Left ventricle myocardium superior (tissue), 1 donor: Measurements from ENCODE around the gene SYNM. TPM values are rescaled to one million over a fixed set of nuclear protein-coding genes. Genes with fewer than 3 reads are reported as not detected.

Experiments used
- ATAC-seq: fragments of 200-7000 bp; cut with Tn5 transposase; one replicate; pipeline ENCODE4 v1.9.1; 2020; ENCODE audit warnings: mild to moderate bottlenecking, moderate library complexity
- DNase-seq: peaks from one replicate; pipeline ENCODE4 v3.0.0-alpha.2; 2020
- intact Hi-C: fragments of 100-400 bp; cut with micrococcal nuclease; formaldehyde crosslinking; loops from one replicate; pipeline ENCODE4 v1.11.0; 2022
- total RNA-seq: library from RNA; stranded (reverse); fragmentation: NEBNext Ultra II Directional; extraction: Animal tissue kit (Norgen Biotek cat#: 25700); gene quantifications from one replicate; pipeline ENCODE4 v1.2.1, GENCODE V29; 2021
- donor health status: DM: no; HTN: yes; CAD: no; lungs with severe emphysema.

Gene SYNM
- total RNA-seq, 1 donor from 2014 or later: 329 TPM

- ATAC-seq (no peak), DNase-seq (no peak)
- intact Hi-C loops: no loop called here
Observed at GRCh38 chr15:99132634-99133287, 27.9 kb downstream of the SYNM start.

DNA sequence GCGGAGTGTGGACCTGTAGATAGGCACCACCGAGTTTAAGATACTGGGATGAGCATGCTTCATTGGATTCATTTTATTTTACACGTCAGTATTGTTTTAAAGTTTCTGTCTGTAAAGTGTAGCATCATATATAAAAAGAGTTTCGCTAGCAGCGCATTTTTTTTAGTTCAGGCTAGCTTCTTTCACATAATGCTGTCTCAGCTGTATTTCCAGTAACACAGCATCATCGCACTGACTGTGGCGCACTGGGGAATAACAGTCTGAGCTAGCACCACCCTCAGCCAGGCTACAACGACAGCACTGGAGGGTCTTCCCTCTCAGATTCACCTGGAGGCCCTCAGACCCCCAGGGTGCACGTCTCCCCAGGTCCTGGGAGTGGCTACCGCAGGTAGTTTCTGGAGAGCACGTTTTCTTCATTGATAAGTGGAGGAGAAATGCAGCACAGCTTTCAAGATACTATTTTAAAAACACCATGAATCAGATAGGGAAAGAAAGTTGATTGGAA is 29.5 kb downstream of the SYNM start:
- DNase-seq: no peak
- ATAC-seq: no peak
- intact Hi-C loops: no loop called here

GRCh38 chr15:99135194-99135593 is 30.3 kb downstream of the SYNM start:
- DNase-seq (no peak), ATAC-seq (peak; percentile 61)
- intact Hi-C loops: no loop called here

GRCh38 chr15:99137111-99137546 is 32.2 kb downstream of the SYNM start:
- intact Hi-C loops: no loop called here
- no peak for ATAC-seq
- no peak for DNase-seq

- ATAC-seq (no peak), DNase-seq (no peak)
- intact Hi-C loops: no loop called here
Observed at GRCh38 chr15:99137877-99138276, 33.0 kb downstream of the SYNM start.

GRCh38 chr15:99138491-99138982 is 33.7 kb downstream of the SYNM start:
- no peak for ATAC-seq
- intact Hi-C loops: no loop called here
- no peak for DNase-seq

DNA sequence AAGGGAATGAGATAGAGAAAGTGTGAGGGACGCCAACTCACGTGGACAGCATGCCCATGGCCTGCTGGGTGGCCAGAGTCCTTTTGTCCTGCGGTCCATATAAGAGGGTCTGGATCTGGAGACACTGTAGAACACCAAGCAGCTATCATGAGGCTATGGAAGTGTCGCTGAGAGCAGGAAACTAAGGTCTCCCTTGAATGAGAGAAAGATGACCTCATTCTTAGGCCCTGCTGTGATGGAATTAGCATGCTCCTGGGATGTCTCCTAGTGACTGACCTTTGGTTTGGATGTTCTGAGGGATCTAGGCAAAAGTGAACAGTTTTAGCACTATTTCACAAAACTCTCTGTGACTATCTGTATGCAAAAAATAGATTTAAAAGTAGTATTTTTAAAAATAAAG is 34.4 kb downstream of the SYNM start:
- intact Hi-C loops: no loop called here
- ATAC-seq (peak; percentile 8), DNase-seq (no peak)

DNA sequence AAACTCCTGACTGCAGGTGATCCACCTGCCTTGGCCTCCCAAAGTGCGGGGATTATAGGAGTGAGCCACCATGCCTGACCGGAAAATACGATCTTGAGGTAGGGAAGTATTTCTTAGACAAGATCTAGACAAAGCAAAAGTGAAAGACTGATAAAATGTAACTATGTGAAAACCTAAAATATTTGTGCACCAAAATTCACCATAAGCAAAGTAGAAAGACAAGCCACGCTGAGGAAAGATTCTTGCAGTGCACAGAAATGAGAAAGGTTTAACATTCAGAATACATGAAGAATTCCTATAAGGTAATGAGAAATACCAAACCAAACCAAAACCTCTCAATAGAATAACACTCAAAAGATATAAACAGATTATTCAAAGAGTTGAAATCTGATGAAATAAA is 35.7 kb downstream of the SYNM start:
- intact Hi-C loops: no loop called here
- DNase-seq (no peak), ATAC-seq (no peak)

- intact Hi-C loops: no loop called here
- DNase-seq (no peak), ATAC-seq (no peak)
Observed at GRCh38 chr15:99141943-99142342, 37.1 kb downstream of the SYNM start.

- ATAC-seq: no peak
- intact Hi-C loops: no loop called here
- DNase-seq: no peak
Observed at GRCh38 chr15:99142562-99142961, 37.7 kb downstream of the SYNM start.

- DNase-seq: no peak
- ATAC-seq: no peak
- intact Hi-C loops: no loop called here
Observed at GRCh38 chr15:99143242-99143641, 38.4 kb downstream of the SYNM start.

DNA sequence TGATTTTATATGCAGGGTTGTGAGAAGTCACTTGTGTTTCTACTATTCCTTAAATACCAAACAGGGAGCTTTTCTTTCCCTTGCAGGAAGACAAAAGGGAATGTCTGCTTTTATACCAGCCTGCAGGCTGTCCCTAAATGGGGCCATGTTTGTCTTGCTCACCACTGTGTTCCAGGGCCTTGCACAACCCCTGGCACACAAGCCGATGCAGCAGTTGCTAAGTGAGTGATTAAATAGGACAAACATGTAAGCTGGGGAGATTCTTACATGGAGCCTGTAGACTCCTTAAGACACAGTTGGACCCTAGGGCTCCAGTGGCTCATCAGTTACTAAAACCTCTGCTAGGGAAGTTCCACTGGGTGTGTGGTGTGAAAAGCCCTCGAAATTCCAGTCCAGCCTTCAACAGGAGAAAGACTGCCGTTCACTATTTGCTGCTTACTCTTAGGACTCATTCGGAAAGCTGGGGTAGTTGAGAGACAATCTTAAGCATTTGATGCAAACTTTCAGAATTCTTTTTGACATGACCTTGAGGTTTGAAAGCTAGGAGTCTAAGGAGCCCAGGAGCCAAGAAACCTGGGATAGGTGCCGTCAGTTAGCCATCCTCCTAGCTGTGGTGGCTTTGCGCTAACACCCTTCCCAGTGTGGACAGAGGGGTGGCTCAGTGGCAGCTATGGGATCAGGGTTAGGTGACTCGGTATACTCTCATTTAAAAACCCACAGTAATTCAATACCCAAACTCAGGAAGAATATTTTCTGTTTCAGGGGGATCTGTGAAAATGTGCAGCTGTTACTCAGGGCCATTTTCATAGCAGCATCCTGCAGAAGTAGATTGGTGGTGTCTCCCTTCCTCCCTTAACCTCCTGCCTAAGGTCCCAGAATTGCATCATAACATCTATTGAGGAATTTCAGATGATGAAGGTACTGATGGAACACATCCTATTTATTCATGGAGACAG is 39.1 kb downstream of the SYNM start:
- intact Hi-C loops: no loop called here

DNA sequence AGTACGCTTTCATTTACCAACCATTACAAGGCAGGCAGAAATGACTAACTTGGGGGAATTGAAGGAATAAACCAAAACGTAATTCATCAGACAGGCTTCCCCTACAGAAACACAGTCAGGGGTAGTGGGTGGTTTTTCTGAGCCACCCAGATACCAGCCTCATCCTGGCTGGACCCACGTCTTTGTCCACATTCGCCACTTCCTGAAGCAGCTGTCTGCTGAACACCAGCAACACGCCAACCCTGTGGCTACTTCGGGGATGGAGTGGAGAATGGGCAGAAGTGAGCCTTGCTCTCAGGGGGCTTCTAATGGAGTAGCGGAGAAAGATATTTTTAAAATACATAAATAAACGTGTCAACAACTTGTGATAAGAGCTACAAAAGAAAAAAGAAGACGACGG is 40.1 kb downstream of the SYNM start:
- intact Hi-C loops: no loop called here
- no peak for DNase-seq
- ATAC-seq: no peak

More for the DNA sequence above, 39.1 kb downstream of the SYNM start:
- peak; percentile 79 for DNase-seq
- ATAC-seq: peak; percentile 86

GRCh38 chr15:99145778-99146177 is 40.9 kb downstream of the SYNM start:
- intact Hi-C loops: no loop called here
- no peak for ATAC-seq
- no peak for DNase-seq

GRCh38 chr15:99146661-99147060 is 41.8 kb downstream of the SYNM start:
- intact Hi-C loops: no loop called here
- ATAC-seq: no peak
- DNase-seq: no peak

- peak; percentile 58 for DNase-seq
- peak; percentile 51 for ATAC-seq
- intact Hi-C loops: no loop called here
Observed at GRCh38 chr15:99148851-99149276, 44.0 kb downstream of the SYNM start.

- ATAC-seq: peak; percentile 71
- intact Hi-C loops: no loop called here
- DNase-seq: peak; percentile 44
Observed at GRCh38 chr15:99149366-99149765, 44.5 kb downstream of the SYNM start.

DNA sequence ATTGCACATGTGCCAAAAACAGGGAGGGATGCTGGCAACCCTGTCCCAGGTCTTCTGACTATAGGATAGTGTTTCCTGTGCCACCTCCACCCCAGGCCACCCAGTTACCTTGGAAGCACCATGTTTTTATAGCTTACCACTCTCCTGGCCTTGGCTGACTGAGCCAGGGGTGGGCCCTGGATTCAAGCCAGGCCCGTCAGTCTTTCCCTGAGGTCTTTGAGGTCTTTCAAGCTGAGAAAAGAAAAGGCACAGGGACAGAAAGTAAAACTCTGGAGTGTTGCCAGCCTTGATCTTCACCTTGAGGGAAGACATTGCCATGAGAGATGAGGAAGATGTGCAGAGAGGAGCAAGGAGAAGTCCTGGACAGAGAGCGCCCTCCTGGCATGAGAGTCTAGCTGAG is 46.3 kb downstream of the SYNM start:
- intact Hi-C loops: no loop called here
- no peak for ATAC-seq

DNA sequence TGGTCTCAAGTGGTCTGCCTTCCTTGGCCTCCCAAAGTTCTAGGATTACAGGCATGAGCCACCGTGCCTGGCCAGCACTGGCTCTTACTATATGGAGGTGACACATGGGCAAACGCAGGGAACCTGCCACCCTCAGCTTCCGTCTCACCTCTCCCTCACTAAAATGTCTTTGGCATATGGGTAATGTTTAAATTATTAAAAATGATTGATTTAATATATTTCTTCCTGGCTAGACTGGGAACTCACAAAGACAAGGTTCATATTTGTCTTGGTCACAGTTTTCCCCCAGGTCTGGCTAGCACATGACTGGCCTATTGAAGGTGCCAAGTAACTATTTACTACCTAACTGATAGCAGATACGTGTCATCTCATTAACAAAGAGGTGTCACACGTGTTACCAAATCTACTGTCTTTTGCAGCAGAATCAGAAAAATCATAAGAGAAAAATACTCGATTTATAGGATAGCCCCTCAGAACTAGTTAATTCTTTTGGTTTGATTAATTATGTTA is 48.2 kb downstream of the SYNM start:
- intact Hi-C loops: no loop called here
- ATAC-seq (no peak), DNase-seq (no peak)

More for the DNA sequence above, 46.3 kb downstream of the SYNM start:
- no peak for DNase-seq

DNA sequence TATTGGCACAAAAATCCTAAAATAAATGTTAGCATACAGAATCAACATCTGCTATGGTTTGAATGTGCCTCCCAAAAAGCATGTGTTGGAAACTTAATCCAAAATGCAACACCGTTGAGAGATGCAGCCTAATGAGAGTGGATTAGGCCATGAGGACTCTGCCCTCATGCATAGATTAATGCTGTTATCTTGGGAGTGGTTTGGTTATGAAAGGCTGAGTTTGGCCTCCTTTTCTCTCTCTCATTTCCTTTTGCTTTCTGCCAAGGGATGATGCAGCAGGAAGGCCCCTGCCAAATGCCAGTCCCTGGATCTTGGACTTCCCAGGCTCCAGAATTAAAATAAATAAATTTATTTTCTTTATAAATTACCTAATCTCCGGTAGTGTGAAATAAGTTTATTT is 49.4 kb downstream of the SYNM start:
- ATAC-seq: no peak
- intact Hi-C loops: no loop called here
- DNase-seq: no peak
